HepG2 (cell line): ENCODE measurements around the gene RMI2. TPM values are rescaled to one million over a fixed set of nuclear protein-coding genes. Genes with fewer than 3 reads are reported as not detected.
A peak's percentile ranks its signal among the peaks of the same experiment; 100 is the strongest.

Source experiments
- EEA1 ChIP-seq: sonication (generic); formaldehyde crosslinking; IDR thresholded peaks from 2 replicates; pipeline ENCODE4 v1.5.1; 2020; ENCODE audit warnings: mild to moderate bottlenecking, missing genetic modification reagents, borderline replicate concordance
- ESRRA ChIP-seq: sonication (generic); formaldehyde crosslinking; IDR thresholded peaks from 2 replicates; pipeline ENCODE4 v1.5.1; 2020; ENCODE audit warnings: mild to moderate bottlenecking, low read depth, missing genetic modification reagents
- ETV5 ChIP-seq: IDR thresholded peaks from 2 replicates; pipeline ENCODE4 v1.6.1; 2018; ENCODE audit warnings: missing biosample characterization, missing genetic modification reagents, inconsistent platforms, borderline replicate concordance
- GATAD1 ChIP-seq: IDR thresholded peaks from 2 replicates; pipeline ENCODE4 v1.6.1; 2016; ENCODE audit warnings: missing genetic modification reagents, missing compliant biosample characterization
- HOXA5 ChIP-seq: sonication (generic); formaldehyde crosslinking; IDR thresholded peaks from 2 replicates; pipeline ENCODE4 v1.4.0; 2020; ENCODE audit warnings: missing genetic modification reagents
- MATR3 ChIP-seq: sonication (generic); formaldehyde crosslinking; IDR thresholded peaks from 2 replicates; pipeline ENCODE4 v1.4.0; 2020; ENCODE audit warnings: missing genetic modification reagents
- NRL ChIP-seq: sonication (generic); formaldehyde crosslinking; IDR thresholded peaks from 2 replicates; pipeline ENCODE4 v1.5.0; 2020; ENCODE audit warnings: missing genetic modification reagents, mild to moderate bottlenecking, moderate library complexity, borderline replicate concordance
- PLRG1 ChIP-seq: fragments of 450-650 bp; conservative IDR thresholded peaks from 2 replicates; pipeline ENCODE4 v1.6.1; 2016
- RBAK ChIP-seq: sonication (generic); formaldehyde crosslinking; IDR thresholded peaks from 2 replicates; pipeline ENCODE4 v1.5.1; 2020; ENCODE audit warnings: mild to moderate bottlenecking, missing genetic modification reagents
- SMAD1 ChIP-seq: sonication (generic); formaldehyde crosslinking; IDR thresholded peaks from 2 replicates; pipeline ENCODE4 v1.4.0; 2020; ENCODE audit warnings: missing genetic modification reagents, low read depth, mild to moderate bottlenecking, borderline replicate concordance
- SRF ChIP-seq: IDR thresholded peaks from 2 replicates; pipeline ENCODE4 v1.6.1; 2011; ENCODE audit warnings: mild to moderate bottlenecking, low read depth, low read length, moderate library complexity
- ZFP1 ChIP-seq: IDR thresholded peaks from 2 replicates; pipeline ENCODE4 v1.6.1; 2016
- ZIK1 ChIP-seq: sonication (generic); formaldehyde crosslinking; IDR thresholded peaks from 2 replicates; pipeline ENCODE4 v1.5.0; 2020; ENCODE audit warnings: mild to moderate bottlenecking, low read depth, missing genetic modification reagents, borderline replicate concordance
- ZNF230 ChIP-seq: sonication (generic); formaldehyde crosslinking; IDR thresholded peaks from 2 replicates; pipeline ENCODE4 v1.4.0; 2020; ENCODE audit warnings: mild to moderate bottlenecking, missing genetic modification reagents
- ZNF430 ChIP-seq: sonication (generic); formaldehyde crosslinking; IDR thresholded peaks from 2 replicates; pipeline ENCODE4 v1.9.0; 2021; ENCODE audit warnings: mild to moderate bottlenecking, missing genetic modification reagents
- ZNF441 ChIP-seq: sonication (generic); formaldehyde crosslinking; IDR thresholded peaks from 2 replicates; pipeline ENCODE4 v1.7.0; 2021; ENCODE audit warnings: missing genetic modification reagents, borderline replicate concordance
- ZNF607 ChIP-seq: sonication (generic); formaldehyde crosslinking; IDR thresholded peaks from 2 replicates; pipeline ENCODE4 v1.5.1; 2020; ENCODE audit warnings: missing genetic modification reagents, mild to moderate bottlenecking, borderline replicate concordance
- ZNF614 ChIP-seq: IDR thresholded peaks from 2 replicates; pipeline ENCODE4 v1.6.1; 2018; ENCODE audit warnings: missing biosample characterization, missing genetic modification reagents, inconsistent platforms, borderline replicate concordance
- ZNF775 ChIP-seq: sonication (generic); formaldehyde crosslinking; IDR thresholded peaks from 2 replicates; pipeline ENCODE4 v1.4.0; 2020; ENCODE audit warnings: missing genetic modification reagents, mild to moderate bottlenecking, moderate library complexity, borderline replicate concordance
- polyA plus RNA-seq, 8 experiments: library from polyadenylated mRNA; depleted of rRNA in 3 of 8; stranded (reverse) in 7 of 8; unstranded in 1 of 8; fragments of >200 nt; fragmentation: Illumina TruSeq in 4 of 8; extraction: Trizol in 4 of 8; gene quantifications; 2 replicates each; pipeline versions ENCODE4 v1.2.1 to v1.2.3, GENCODE V29; 2011 to 2016; ENCODE audit warnings: low read depth in 4 of 8, missing spikeins in 1 of 8, mixed read lengths in 1 of 8; ENCODE audit not compliant: insufficient read depth in 1 of 8
- total RNA-seq, 5 experiments: library from RNA; depleted of rRNA; stranded (reverse); fragments of >200 nt; fragmentation: Illumina TruSeq; extraction: Trizol; gene quantifications; 2 replicates each; pipeline ENCODE4 v1.2.3, GENCODE V29; 2016; ENCODE audit warnings: low read depth in 1 of 5
- TF ChIP-seq, protein P1 (sequence below): sonication (generic); formaldehyde crosslinking; IDR thresholded peaks from 2 replicates; pipeline ENCODE4 v1.4.0; 2020; ENCODE audit warnings: missing genetic modification reagents
- TF ChIP-seq, protein P2 (sequence below): sonication (generic); formaldehyde crosslinking; IDR thresholded peaks from 2 replicates; pipeline ENCODE4 v1.8.1; 2023; ENCODE audit warnings: missing genetic modification reagents, inconsistent platforms, borderline replicate concordance
- TF ChIP-seq, protein P3 (sequence below): IDR thresholded peaks from 2 replicates; pipeline ENCODE4 v1.6.1; 2016; ENCODE audit warnings: mild to moderate bottlenecking, missing biosample characterization, missing genetic modification reagents
- TF ChIP-seq, protein P4 (sequence below): sonication (generic); formaldehyde crosslinking; conservative IDR thresholded peaks from 2 replicates; pipeline ENCODE4 v1.5.0; 2020; ENCODE audit warnings: missing genetic modification reagents

RMI2 gene
- total and polyA plus RNA-seq, 2 of the 13 experiments (the other 11 are each of a cell fraction or from before 2014, with no cell fraction given), result 24.5 to 55.7 TPM

DNA sequence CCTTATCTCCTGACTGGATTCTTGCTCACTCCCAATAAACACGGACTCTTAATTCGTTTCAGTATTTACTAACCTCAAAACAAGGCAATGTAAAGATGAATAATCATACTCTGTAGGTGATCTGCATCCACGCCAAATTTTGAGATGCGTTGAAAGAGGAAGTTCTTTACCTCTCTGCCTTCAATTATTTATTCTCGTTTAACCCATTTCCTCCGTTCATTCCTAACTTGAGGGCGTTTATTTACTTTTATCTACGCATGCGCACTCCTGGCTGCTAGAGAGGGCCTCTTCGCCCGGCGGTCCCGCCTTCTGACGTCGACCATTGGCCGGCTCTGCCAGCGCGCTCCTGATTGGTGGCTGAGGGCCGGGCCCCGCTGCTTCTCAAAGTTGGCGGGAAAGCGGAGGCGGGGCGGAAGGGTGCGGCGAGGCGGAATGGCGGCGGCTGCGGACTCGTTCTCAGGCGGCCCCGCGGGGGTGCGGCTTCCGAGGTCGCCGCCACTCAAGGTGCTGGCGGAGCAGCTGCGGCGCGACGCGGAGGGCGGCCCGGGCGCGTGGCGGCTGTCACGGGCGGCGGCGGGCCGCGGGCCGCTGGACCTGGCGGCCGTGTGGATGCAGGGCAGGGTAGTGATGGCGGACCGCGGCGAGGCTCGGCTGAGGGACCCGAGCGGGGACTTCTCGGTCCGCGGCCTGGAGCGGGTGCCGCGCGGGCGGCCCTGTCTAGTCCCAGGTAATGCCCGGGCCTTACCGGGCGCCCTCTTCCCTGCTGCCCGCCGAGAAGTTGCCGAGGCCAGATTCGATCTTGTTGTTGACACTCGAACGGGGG is at the start of gene RMI2 (continued):
- TF ChIP-seq, protein P1, sequence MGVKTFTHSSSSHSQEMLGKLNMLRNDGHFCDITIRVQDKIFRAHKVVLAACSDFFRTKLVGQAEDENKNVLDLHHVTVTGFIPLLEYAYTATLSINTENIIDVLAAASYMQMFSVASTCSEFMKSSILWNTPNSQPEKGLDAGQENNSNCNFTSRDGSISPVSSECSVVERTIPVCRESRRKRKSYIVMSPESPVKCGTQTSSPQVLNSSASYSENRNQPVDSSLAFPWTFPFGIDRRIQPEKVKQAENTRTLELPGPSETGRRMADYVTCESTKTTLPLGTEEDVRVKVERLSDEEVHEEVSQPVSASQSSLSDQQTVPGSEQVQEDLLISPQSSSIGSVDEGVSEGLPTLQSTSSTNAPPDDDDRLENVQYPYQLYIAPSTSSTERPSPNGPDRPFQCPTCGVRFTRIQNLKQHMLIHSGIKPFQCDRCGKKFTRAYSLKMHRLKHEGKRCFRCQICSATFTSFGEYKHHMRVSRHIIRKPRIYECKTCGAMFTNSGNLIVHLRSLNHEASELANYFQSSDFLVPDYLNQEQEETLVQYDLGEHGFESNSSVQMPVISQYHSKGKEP, result 0 out of 2 replicates have a peak, but pooled peaks have one; percentile 44
- TF ChIP-seq ZIK1, result 0 out of 2 replicates have a peak, but pooled peaks have one; percentile 9
- TF ChIP-seq GATAD1 (CRISPR knock-in tag), result peak; percentile 88
- TF ChIP-seq ESRRA (CRISPR knock-in tag), result peak; percentile 92; the same call in 1 of the 2 replicates
- peak; percentile 65; the same call in 1 of the 2 replicates for TF ChIP-seq ZNF614 (CRISPR knock-in tag)
- peak; percentile 92; the same call in 1 of the 2 replicates for TF ChIP-seq ZNF775 (CRISPR knock-in tag)
- TF ChIP-seq, protein P2, sequence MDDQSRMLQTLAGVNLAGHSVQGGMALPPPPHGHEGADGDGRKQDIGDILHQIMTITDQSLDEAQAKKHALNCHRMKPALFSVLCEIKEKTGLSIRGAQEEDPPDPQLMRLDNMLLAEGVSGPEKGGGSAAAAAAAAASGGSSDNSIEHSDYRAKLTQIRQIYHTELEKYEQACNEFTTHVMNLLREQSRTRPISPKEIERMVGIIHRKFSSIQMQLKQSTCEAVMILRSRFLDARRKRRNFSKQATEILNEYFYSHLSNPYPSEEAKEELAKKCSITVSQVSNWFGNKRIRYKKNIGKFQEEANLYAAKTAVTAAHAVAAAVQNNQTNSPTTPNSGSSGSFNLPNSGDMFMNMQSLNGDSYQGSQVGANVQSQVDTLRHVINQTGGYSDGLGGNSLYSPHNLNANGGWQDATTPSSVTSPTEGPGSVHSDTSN, result peak; percentile 48; the same call in 1 of the 2 replicates
- TF ChIP-seq EEA1 (CRISPR knock-in tag), result peak; percentile 70; the same call in 1 of the 2 replicates
- TF ChIP-seq ZNF607, result peak; percentile 85; the same call in 1 of the 2 replicates
- TF ChIP-seq RBAK (CRISPR knock-in tag), result no peak
- TF ChIP-seq SMAD1 (CRISPR knock-in tag), result no peak; the same call in 1 of the 2 replicates
- TF ChIP-seq ZNF441 (CRISPR knock-in tag), result peak; percentile 73; the same call in 1 of the 2 replicates
- TF ChIP-seq, protein P3, sequence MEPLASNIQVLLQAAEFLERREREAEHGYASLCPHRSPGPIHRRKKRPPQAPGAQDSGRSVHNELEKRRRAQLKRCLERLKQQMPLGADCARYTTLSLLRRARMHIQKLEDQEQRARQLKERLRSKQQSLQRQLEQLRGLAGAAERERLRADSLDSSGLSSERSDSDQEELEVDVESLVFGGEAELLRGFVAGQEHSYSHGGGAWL (CRISPR knock-in tag), result peak; percentile 96
- TF ChIP-seq HOXA5 (CRISPR knock-in tag), result no peak
- TF ChIP-seq NRL (CRISPR knock-in tag), result peak; percentile 58; the same call in 1 of the 2 replicates
- peak; percentile 37; the same call in 1 of the 2 replicates for TF ChIP-seq ZFP1 (CRISPR knock-in tag)
- no peak for TF ChIP-seq PLRG1
- no peak for TF ChIP-seq MATR3 (CRISPR knock-in tag)
- TF ChIP-seq ETV5, result peak; percentile 73
- TF ChIP-seq, protein P4, sequence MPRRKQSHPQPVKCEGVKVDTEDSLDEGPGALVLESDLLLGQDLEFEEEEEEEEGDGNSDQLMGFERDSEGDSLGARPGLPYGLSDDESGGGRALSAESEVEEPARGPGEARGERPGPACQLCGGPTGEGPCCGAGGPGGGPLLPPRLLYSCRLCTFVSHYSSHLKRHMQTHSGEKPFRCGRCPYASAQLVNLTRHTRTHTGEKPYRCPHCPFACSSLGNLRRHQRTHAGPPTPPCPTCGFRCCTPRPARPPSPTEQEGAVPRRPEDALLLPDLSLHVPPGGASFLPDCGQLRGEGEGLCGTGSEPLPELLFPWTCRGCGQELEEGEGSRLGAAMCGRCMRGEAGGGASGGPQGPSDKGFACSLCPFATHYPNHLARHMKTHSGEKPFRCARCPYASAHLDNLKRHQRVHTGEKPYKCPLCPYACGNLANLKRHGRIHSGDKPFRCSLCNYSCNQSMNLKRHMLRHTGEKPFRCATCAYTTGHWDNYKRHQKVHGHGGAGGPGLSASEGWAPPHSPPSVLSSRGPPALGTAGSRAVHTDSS (CRISPR knock-in tag), result no peak
- no peak for TF ChIP-seq SRF
- peak; percentile 73 for TF ChIP-seq ZNF230 (CRISPR knock-in tag)
- TF ChIP-seq ZNF430 (CRISPR knock-in tag), result peak; percentile 49; the same call in 1 of the 2 replicates
